SK-N-SH treated with all-trans-retinoic acid at 6 μM for 48 hours (cell line): Measurements from ENCODE around the gene LIMK2.

ENCODE experiments used
- ATAC-seq: fragments of 200-7000 bp; cut with Tn5 transposase; 3 replicates; pipeline ENCODE4 v1.9.1; 2020; ENCODE audit warnings: mild to moderate bottlenecking, moderate library complexity
- ARNTL ChIP-seq: fragments of 450-650 bp; formaldehyde crosslinking; IDR thresholded peaks from 2 replicates; pipeline ENCODE4 v1.5.0; 2020; ENCODE audit warnings: low read depth, mild to moderate bottlenecking, moderate library complexity, borderline replicate concordance
- CREB5 ChIP-seq: fragments of 250-450 bp; sonication (Bioruptor Pico); IDR thresholded peaks from 2 replicates; pipeline ENCODE4 v1.5.1; 2020; ENCODE audit warnings: low read depth, mild to moderate bottlenecking, moderate library complexity
- CSDC2 ChIP-seq: fragments of 250-450 bp; sonication (Bioruptor Pico); IDR thresholded peaks from 2 replicates; pipeline ENCODE4 v1.5.0; 2020; ENCODE audit warnings: mild to moderate bottlenecking, moderate library complexity
- CSRNP3 ChIP-seq: fragments of 250-450 bp; sonication (Bioruptor Pico); IDR thresholded peaks from 2 replicates; pipeline ENCODE4 v1.5.1; 2021; ENCODE audit warnings: mild to moderate bottlenecking, moderate library complexity
- ESRRG ChIP-seq: fragments of 250-450 bp; sonication (Bioruptor Pico); IDR thresholded peaks from 2 replicates; pipeline ENCODE4 v1.6.1; 2021; ENCODE audit warnings: mild to moderate bottlenecking
- GLIS3 ChIP-seq: fragments of 250-450 bp; sonication (Bioruptor Pico); IDR thresholded peaks from 2 replicates; pipeline ENCODE4 v1.5.0; 2020; ENCODE audit warnings: mild to moderate bottlenecking, moderate library complexity
- ISL1 ChIP-seq: fragments of 250-450 bp; sonication (Bioruptor Pico); IDR thresholded peaks from 2 replicates; pipeline ENCODE4 v2.1.2; 2022; ENCODE audit warnings: mild to moderate bottlenecking, moderate library complexity
- OSR1 ChIP-seq: fragments of 250-450 bp; sonication (Bioruptor Pico); IDR thresholded peaks from 2 replicates; pipeline ENCODE4 v1.8.0; 2022; ENCODE audit warnings: moderate library complexity, mild to moderate bottlenecking, inconsistent platforms
- POU6F1 ChIP-seq: fragments of 250-450 bp; sonication (Bioruptor Pico); IDR thresholded peaks from 2 replicates; pipeline ENCODE4 v1.8.0; 2021; ENCODE audit warnings: low read depth, mild to moderate bottlenecking, moderate library complexity, borderline replicate concordance
- PPARA ChIP-seq: fragments of 250-450 bp; sonication (Bioruptor Pico); IDR thresholded peaks from 2 replicates; pipeline ENCODE4 v1.5.0; 2020; ENCODE audit warnings: mild to moderate bottlenecking, borderline replicate concordance
- RARB ChIP-seq: fragments of 250-450 bp; sonication (Bioruptor Pico); IDR thresholded peaks from 2 replicates; pipeline ENCODE4 v1.8.0; 2021; ENCODE audit warnings: mild to moderate bottlenecking, moderate library complexity
- SNAI2 ChIP-seq: fragments of 250-450 bp; sonication (Bioruptor Pico); IDR thresholded peaks from 2 replicates; pipeline ENCODE4 v1.5.0; 2020; ENCODE audit warnings: mild to moderate bottlenecking, moderate library complexity
- TCF4 ChIP-seq: fragments of 250-450 bp; sonication (Bioruptor Pico); IDR thresholded peaks from 2 replicates; pipeline ENCODE4 v1.8.0; 2021; ENCODE audit warnings: mild to moderate bottlenecking, moderate library complexity, borderline replicate concordance
- TOX ChIP-seq: fragments of 250-450 bp; sonication (Bioruptor Pico); IDR thresholded peaks from 2 replicates; pipeline ENCODE4 v1.8.0; 2021; ENCODE audit warnings: mild to moderate bottlenecking, moderate library complexity, borderline replicate concordance
- ZC3H10 ChIP-seq: fragments of 250-450 bp; sonication (Bioruptor Pico); IDR thresholded peaks from 2 replicates; pipeline ENCODE4 v1.5.1; 2021; ENCODE audit warnings: mild to moderate bottlenecking, moderate library complexity
- ZFP3 ChIP-seq: fragments of 250-450 bp; sonication (Bioruptor Pico); IDR thresholded peaks from 2 replicates; pipeline ENCODE4 v1.5.0; 2020; ENCODE audit warnings: mild to moderate bottlenecking, moderate library complexity
- ZFP30 ChIP-seq: fragments of 450-650 bp; formaldehyde crosslinking; IDR thresholded peaks from 2 replicates; pipeline ENCODE4 v1.5.0; 2022; ENCODE audit warnings: mild to moderate bottlenecking, moderate library complexity
- ZNF565 ChIP-seq: fragments of 450-650 bp; formaldehyde crosslinking; conservative IDR thresholded peaks from 2 replicates; pipeline ENCODE4 v1.5.0; 2020; ENCODE audit warnings: low read depth, mild to moderate bottlenecking, moderate library complexity
- ZNF70 ChIP-seq: fragments of 450-650 bp; formaldehyde crosslinking; IDR thresholded peaks from 2 replicates; pipeline ENCODE4 v1.5.0; 2020; ENCODE audit warnings: mild to moderate bottlenecking, moderate library complexity
- ZNF8 ChIP-seq: fragments of 450-650 bp; formaldehyde crosslinking; IDR thresholded peaks from 2 replicates; pipeline ENCODE4 v1.5.0; 2020; ENCODE audit warnings: mild to moderate bottlenecking, moderate library complexity

The LIMK2 gene

GRCh38 chr22:31206896-31207687 is 5.0 kb upstream of the LIMK2 start:
- ATAC-seq, result no peak
- TF ChIP-seq ISL1 (peak; percentile 20; the same call in 1 of the 2 replicates), SNAI2 (CRISPR knock-in tag) (no peak), ZNF70 (no peak), RARB (no peak)

- TF ChIP-seq ZNF70 (no peak), ZNF565 (no peak), GLIS3 (no peak), TOX (CRISPR knock-in tag) (no peak), CREB5 (CRISPR knock-in tag) (no peak), ZFP30 (CRISPR knock-in tag) (no peak)
- ATAC-seq, result no peak
Observed at GRCh38 chr22:31210556-31211421, 1.3 kb upstream of the LIMK2 start.

GRCh38 chr22:31211482-31211861 is 626 bp upstream of the LIMK2 start:
- TF ChIP-seq ESRRG (CRISPR knock-in tag) (no peak), ZNF8 (CRISPR knock-in tag) (no peak), CSDC2 (no peak), SNAI2 (CRISPR knock-in tag) (no peak), ARNTL (CRISPR knock-in tag) (no peak)
- no peak for ATAC-seq

- TF ChIP-seq ARNTL (CRISPR knock-in tag), result no peak
- no peak for TF ChIP-seq ZFP30 (CRISPR knock-in tag)
- TF ChIP-seq POU6F1, result no peak
- TF ChIP-seq ZNF565, result no peak
- no peak for TF ChIP-seq TOX (CRISPR knock-in tag)
- TF ChIP-seq CSRNP3, result no peak
- no peak for TF ChIP-seq ZFP3
- no peak for TF ChIP-seq RARB
- no peak for TF ChIP-seq ZNF70
- TF ChIP-seq, all 23 proteins: peak for 0
- ATAC-seq, result peak; percentile 19
Observed at GRCh38 chr22:31212783-31213629, 908 bp downstream of the LIMK2 start.

GRCh38 chr22:31215018-31215535 is 3.0 kb downstream of the LIMK2 start:
- no peak for ATAC-seq
- no peak for TF ChIP-seq GLIS3
- no peak for TF ChIP-seq OSR1 (CRISPR knock-in tag)
- TF ChIP-seq ZC3H10 (CRISPR knock-in tag), result no peak
- TF ChIP-seq PPARA (CRISPR knock-in tag), result no peak
- no peak for TF ChIP-seq CREB5 (CRISPR knock-in tag)
- TF ChIP-seq TCF4 (CRISPR knock-in tag), result no peak
- no peak for TF ChIP-seq CSRNP3
- TF ChIP-seq ESRRG (CRISPR knock-in tag), result no peak
- TF ChIP-seq ZFP3, result no peak
